HL-60 (cell line): ENCODE measurements around the gene EP400.

Source experiments
- DNase-seq, 2 experiments: peaks; one replicate each; pipeline ENCODE4 v3.0.0-alpha.2; 2010 to 2020; ENCODE audit warnings: low read depth in 1 of 2, low spot score in 1 of 2
- H3K27ac ChIP-seq: fragments of 250-450 bp; sonication (Bioruptor Pico); replicated peaks from 2 replicates; pipeline ENCODE4 v1.5.1; 2020; ENCODE audit warnings: mild to moderate bottlenecking, moderate library complexity
- H3K27me3 ChIP-seq: fragments of 250-450 bp; sonication (Bioruptor Pico); 2 replicates; pipeline ENCODE4 v1.5.1; 2021; ENCODE audit warnings: mild to moderate bottlenecking, moderate library complexity; ENCODE audit not compliant: insufficient read depth, poor library complexity, severe bottlenecking
- H3K4me3 ChIP-seq: replicated peaks from 2 replicates; pipeline ENCODE4 v1.5.1; 2011; ENCODE audit warnings: mild to moderate bottlenecking, control low read depth, low read length; ENCODE audit not compliant: insufficient read depth
- CTCF ChIP-seq: IDR thresholded peaks from one replicate; pipeline ENCODE4 v1.5.1; 2011; ENCODE audit warnings: low read length, control low read depth, inconsistent platforms; ENCODE audit not compliant: insufficient read depth
- GABPA ChIP-seq: IDR thresholded peaks from 2 replicates; pipeline ENCODE4 v1.6.1; 2012; ENCODE audit warnings: low read depth
- POLR2AphosphoS5 ChIP-seq: IDR thresholded peaks from 2 replicates; pipeline ENCODE4 v1.6.1; 2012; ENCODE audit warnings: low read depth
- REST ChIP-seq: IDR thresholded peaks from 2 replicates; pipeline ENCODE4 v1.6.1; 2012; ENCODE audit warnings: low read depth; ENCODE audit not compliant: insufficient replicate concordance
- SPI1 ChIP-seq: IDR thresholded peaks from 2 replicates; pipeline ENCODE4 v1.6.1; 2012; ENCODE audit warnings: low read depth, mild to moderate bottlenecking, borderline replicate concordance

The EP400 gene

DNA sequence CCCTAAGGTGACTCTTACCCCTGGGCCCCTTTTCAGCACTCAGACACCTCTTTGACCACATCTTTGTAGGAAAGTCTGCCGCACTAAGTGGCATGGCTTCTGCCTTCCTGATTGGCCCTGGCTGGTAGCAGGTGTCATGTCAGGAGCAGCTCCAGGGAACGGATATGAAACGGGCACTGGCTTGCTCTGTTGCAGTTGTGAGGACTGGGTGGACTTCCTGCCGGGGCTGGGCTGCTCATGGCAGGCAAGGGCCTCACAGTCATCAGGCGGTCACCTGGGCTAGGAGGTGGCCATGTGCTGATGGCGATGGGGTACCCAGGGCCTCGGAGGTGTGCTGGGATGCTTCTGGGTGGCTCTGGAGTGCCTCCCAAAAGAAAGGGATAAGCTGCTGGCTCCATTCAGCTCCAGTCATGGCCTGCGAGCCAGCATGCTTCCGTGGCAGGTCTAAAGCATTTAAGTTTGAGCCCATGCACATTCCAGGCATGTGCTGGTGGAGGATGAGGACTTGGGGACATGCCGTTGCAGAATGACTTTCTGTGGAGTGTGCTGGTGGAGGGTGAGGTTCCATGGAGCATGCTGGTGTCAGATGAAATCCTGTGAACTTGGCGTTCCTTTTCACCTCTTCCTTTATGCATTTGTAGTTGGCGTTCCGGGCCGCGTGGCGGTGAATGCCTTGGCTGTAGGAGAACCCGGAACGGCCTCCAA, 77.2 kb downstream of the EP400 start:
- no peak for DNase-seq
- TF ChIP-seq REST (no peak), CTCF (no peak), GABPA (no peak), SPI1 (no peak), POLR2AphosphoS5 (no peak)

GRCh38 chr12:132027636-132028035, 77.9 kb downstream of the EP400 start:
- no peak overlapping the region for H3K4me3 ChIP-seq
- DNase-seq: no peak
- TF ChIP-seq REST: no peak
- TF ChIP-seq POLR2AphosphoS5: no peak
- TF ChIP-seq CTCF: no peak
- TF ChIP-seq GABPA: no peak
- TF ChIP-seq SPI1: no peak
- no peaks in the 10 kb centered on the region for H3K27me3 ChIP-seq
- H3K27ac ChIP-seq: no peak overlapping the region

More for the DNA sequence above, 77.2 kb downstream of the EP400 start:
- Histone ChIP-seq H3K4me3 (no peak overlapping the region), H3K27me3 (no peaks in the 10 kb centered on the region), H3K27ac (no peak overlapping the region)

DNA sequence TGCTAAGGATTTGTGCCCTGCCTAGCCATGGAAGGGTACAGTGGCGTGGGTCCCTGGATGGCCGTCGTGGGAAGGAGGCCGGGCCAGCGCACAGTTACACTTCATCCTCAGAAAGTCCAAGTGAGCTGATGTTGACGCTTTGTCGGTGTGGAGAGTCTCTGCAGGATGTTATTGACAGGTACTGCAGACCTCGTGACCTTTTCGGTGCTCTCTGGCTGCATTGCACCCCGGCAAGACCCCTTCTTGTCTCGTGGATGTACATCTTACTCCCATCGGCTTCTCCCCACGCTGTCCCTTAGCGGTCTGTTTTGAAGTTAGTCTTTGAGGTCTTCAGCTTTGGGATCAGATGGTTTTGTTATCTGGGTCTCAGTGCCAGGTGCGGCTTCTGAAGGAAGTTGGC, 78.4 kb downstream of the EP400 start:
- no peaks in the 10 kb centered on the region for H3K27me3 ChIP-seq
- no peak overlapping the region for H3K27ac ChIP-seq
- H3K4me3 ChIP-seq: no peak overlapping the region
- no peak for DNase-seq
- TF ChIP-seq CTCF (no peak), SPI1 (no peak), GABPA (no peak), REST (no peak), POLR2AphosphoS5 (no peak)
